ENCODE measurements around the gene DBNDD2. TPM values are rescaled to one million over a fixed set of nuclear protein-coding genes. Genes with fewer than 3 reads are reported as not detected.
A peak's percentile ranks its signal among the peaks of the same experiment; 100 is the strongest.

DBNDD2 gene, protein sequence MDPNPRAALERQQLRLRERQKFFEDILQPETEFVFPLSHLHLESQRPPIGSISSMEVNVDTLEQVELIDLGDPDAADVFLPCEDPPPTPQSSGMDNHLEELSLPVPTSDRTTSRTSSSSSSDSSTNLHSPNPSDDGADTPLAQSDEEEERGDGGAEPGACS
- 100 to 1,000 TPM in 1 of 4 donors, 10 to 100 TPM in 3; 74.5 to 122 (median 84.9) TPM for total RNA-seq

- Histone ChIP-seq H3K27me3 (no peaks in the 10 kb centered on the region), H3K36me3 (peaks cover 0 to 5% (median 0%) of the 10 kb centered on the region in 4 donors), H3K4me3 (peak within 1 kb of the TSS; percentile 62 to 93 (median 85)), H3K4me1 (peaks cover 19 to 59% (median 52%) of the 10 kb centered on the region in 4 donors), H3K27ac (peak within 1 kb of the TSS; percentile 92 to 97 (median 96)), H3K9me3 (no peaks in the 10 kb centered on the region)
- peak in 1 of 3 donors; percentile 2 for TF ChIP-seq POLR2AphosphoS5 (IDR thresholded peaks at IDR 0.05)
- TF ChIP-seq EP300 (IDR thresholded peaks at IDR 0.05; ENCODE audit: low read depth), result no peak
- WGBS, 2 donors (ENCODE audit: low coverage in 1 of 2), result 76% methylated on average over 21 of the region's 21 CpGs; no CpG with 5 or more reads in 1 of the 2 donors
- in situ Hi-C loops (cut with MboI; ENCODE audit: low pct_ligation_motif_present in 1 of 4, low pct_unique_long_range_greater_than_20kb in 1 of 4, low sequenced_read_pairs in 3 of 4) (no loop called here), intact Hi-C loops (cut with DNase I; ENCODE audit: low total_unique reads) (no loop called here)
- DNase-seq, result no peak
Measured at GRCh38 chr20:45407783-45408645, at the start of gene DBNDD2. Gene DBNDD2 (plus strand): TSS chr20:45408289. CDS start chr20:45408468, 179 bp downstream.

- Histone ChIP-seq H3K27me3 (no peaks in the 10 kb centered on the region), H3K9me3 (no peaks in the 10 kb centered on the region), H3K36me3 (no peaks in the 10 kb centered on the region), H3K4me3 (no peak overlapping the region), H3K4me1 (peaks cover 38 to 79% (median 41%) of the 10 kb centered on the region in 4 donors), H3K27ac (peak overlapping the region; percentile 83 to 97 (median 95))
- TF ChIP-seq POLR2AphosphoS5 (IDR thresholded peaks at IDR 0.05), result peak in 1 of 3 donors; percentile 51
- TF ChIP-seq POLR2A (IDR thresholded peaks at IDR 0.05), result no peak
- TF ChIP-seq EP300 (IDR thresholded peaks at IDR 0.05; ENCODE audit: low read depth), result peak; percentile 75
- 88% methylated on average over 7 of the region's 7 CpGs; no CpG with 5 or more reads in 1 of the 2 donors for WGBS, 2 donors (ENCODE audit: low coverage in 1 of 2)
- intact Hi-C loops (cut with DNase I; ENCODE audit: low total_unique reads), result no loop called here
- no peak for DNase-seq
- in situ Hi-C loops (cut with MboI; ENCODE audit: low pct_ligation_motif_present in 1 of 4, low pct_unique_long_range_greater_than_20kb in 1 of 4, low sequenced_read_pairs in 3 of 4), result no loop called here
Measured at GRCh38 chr20:45359069-45359405, 49.1 kb upstream of the DBNDD2 start.

DNA sequence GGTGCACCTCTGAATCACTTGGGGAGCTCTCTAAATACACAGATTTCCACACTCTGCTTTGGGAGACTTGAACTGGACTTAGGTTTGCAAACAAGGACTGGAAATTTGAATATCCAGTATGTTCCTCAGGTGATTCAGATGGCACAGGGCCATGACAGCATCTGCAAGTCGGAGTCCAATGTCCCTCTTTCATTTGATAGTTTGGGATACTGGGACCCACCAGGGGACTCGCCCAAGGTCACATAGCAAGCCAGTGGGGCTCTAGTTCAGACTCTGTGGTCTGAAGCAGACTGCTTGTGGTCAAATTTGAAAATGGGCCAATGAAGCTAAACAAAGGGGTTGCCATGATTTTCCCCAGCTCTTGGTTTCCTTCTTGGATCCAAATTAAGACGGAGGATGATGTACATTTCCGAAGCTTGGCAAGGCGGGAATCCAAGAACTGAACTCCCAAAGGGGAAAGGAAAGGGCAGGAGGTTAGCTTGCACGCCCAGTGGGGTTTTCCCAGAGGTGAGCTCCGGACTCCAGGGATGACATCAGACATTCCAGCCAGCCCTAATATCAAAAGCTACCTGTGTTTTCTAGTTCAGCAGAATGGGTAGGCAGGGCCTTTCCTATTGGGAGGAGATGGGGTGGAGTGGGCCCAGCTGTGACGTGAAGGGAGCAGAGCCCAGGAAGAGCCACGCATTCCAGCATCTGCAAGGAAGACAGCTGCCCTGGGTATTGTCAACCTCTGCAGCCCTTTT is 48.5 kb upstream of the DBNDD2 start:
- Histone ChIP-seq H3K9me3 (no peaks in the 10 kb centered on the region), H3K36me3 (no peaks in the 10 kb centered on the region), H3K27ac (peak overlapping the region; percentile 83 to 97 (median 95)), H3K4me1 (peaks cover 40 to 77% (median 44%) of the 10 kb centered on the region in 4 donors), H3K4me3 (no peak overlapping the region), H3K27me3 (no peaks in the 10 kb centered on the region)
- 52 to 72% methylated on average over 3 to 9 of the region's 9 CpGs for WGBS, 2 donors (ENCODE audit: low coverage in 1 of 2)
- DNase-seq, result peak; percentile 54
- in situ Hi-C loops (cut with MboI; ENCODE audit: low pct_ligation_motif_present in 1 of 4, low pct_unique_long_range_greater_than_20kb in 1 of 4, low sequenced_read_pairs in 3 of 4) (no loop called here), intact Hi-C loops (cut with DNase I; ENCODE audit: low total_unique reads) (no loop called here)
- peak in 2 of 3 donors; percentile 12 to 45 for TF ChIP-seq POLR2AphosphoS5 (IDR thresholded peaks at IDR 0.05)
- no peak for TF ChIP-seq POLR2A (IDR thresholded peaks at IDR 0.05)

- H3K36me3 ChIP-seq, result peaks cover 0 to 13% (median 4%) of the 10 kb centered on the region in 4 donors
- TF ChIP-seq POLR2A (IDR thresholded peaks at IDR 0.05) (no peak), CTCF (IDR thresholded peaks at IDR 0.05) (no peak), POLR2AphosphoS5 (IDR thresholded peaks at IDR 0.05) (no peak), EP300 (IDR thresholded peaks at IDR 0.05; ENCODE audit: low read depth) (no peak)
- no peaks in the 10 kb centered on the region for H3K27me3 ChIP-seq
- no peak overlapping the region for H3K4me3 ChIP-seq
- no peak for DNase-seq
- in situ Hi-C loops (cut with MboI; ENCODE audit: low pct_ligation_motif_present in 1 of 4, low pct_unique_long_range_greater_than_20kb in 1 of 4, low sequenced_read_pairs in 3 of 4), result no loop called here
- peak overlapping the region; percentile 92 to 97 (median 95) for H3K27ac ChIP-seq
- 69% methylated on average over 6 of the region's 6 CpGs for WGBS, 2 donors (ENCODE audit: low coverage in 1 of 2)
- peaks cover 40 to 77% (median 54%) of the 10 kb centered on the region in 4 donors for H3K4me1 ChIP-seq
- no peaks in the 10 kb centered on the region for H3K9me3 ChIP-seq
- intact Hi-C loops (cut with DNase I; ENCODE audit: low total_unique reads), result no loop called here
Measured at GRCh38 chr20:45361793-45362192, 46.3 kb upstream of the DBNDD2 start.

DNA sequence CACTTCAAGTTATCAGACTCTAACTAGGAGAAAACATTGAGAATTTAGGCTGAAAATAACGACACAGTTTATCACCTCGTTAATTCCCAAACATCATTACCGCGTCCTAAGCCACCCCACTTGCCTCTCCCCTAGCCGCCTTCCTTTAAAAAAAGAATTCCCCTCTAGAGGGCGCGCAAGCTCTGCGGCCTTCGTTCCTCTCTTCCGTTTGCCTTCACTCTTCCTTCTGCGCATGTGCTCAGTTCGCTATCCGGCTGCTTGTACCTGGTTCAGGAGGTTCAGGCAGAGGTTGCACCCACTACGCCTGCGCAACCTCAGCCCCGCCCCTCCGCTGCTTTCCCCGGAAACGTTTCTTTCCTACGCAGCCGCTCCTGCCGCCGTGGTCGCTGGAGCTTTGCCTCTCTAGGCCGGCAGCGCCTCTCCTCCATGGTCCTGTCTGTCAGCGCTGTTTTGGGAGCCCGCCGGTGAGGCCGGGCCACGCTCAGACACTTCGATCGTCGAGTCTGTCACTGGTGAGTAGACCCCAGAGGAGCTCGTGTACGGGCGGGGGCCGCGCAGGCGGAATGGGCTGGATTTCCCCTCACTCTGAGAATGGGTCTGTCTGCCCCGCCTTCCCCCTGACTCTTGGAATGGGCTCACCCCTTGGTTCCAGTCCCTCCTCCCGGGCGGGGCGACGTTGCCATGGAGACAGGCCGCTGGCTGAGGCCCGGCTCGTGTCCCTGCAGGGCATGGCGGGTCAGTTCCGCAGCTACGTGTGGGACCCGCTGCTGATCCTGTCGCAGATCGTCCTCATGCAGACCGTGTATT is 45.1 kb upstream of the DBNDD2 start, which contains the start of gene SYS1:
Gene SYS1, plus strand, starts transcription at position 353 of the 807 bp plus-strand sequence. Its CDS starts 376 bp downstream, at position 729.
- peak within 1 kb of the TSS; percentile 44 to 83 (median 67) for H3K4me3 ChIP-seq
- no peaks in the 10 kb centered on the region for H3K27me3 ChIP-seq
- in situ Hi-C loops (cut with MboI; ENCODE audit: low pct_ligation_motif_present in 1 of 4, low pct_unique_long_range_greater_than_20kb in 1 of 4, low sequenced_read_pairs in 3 of 4), result no loop called here
- H3K27ac ChIP-seq, result peak within 1 kb of the TSS; percentile 92 to 97 (median 95)
- TF ChIP-seq EP300 (IDR thresholded peaks at IDR 0.05; ENCODE audit: low read depth), result no peak
- TF ChIP-seq POLR2A (IDR thresholded peaks at IDR 0.05), result peak; percentile 96
- TF ChIP-seq CTCF (IDR thresholded peaks at IDR 0.05), result peak; percentile 88 to 98 (median 94)
- TF ChIP-seq POLR2AphosphoS5 (IDR thresholded peaks at IDR 0.05), result peak; percentile 90 to 98 (median 97)
- WGBS, 2 donors (ENCODE audit: low coverage in 1 of 2), result 0 to 1% methylated on average over 7 to 49 of the region's 55 CpGs
- peaks cover 28 to 71% (median 46%) of the 10 kb centered on the region in 4 donors for H3K4me1 ChIP-seq
- peaks cover 0 to 25% (median 8%) of the 10 kb centered on the region in 4 donors for H3K36me3 ChIP-seq
- H3K9me3 ChIP-seq, result no peaks in the 10 kb centered on the region
- intact Hi-C loops (cut with DNase I; ENCODE audit: low total_unique reads), result no loop called here
- DNase-seq, result peak; percentile 99
